HG03571 (cell line): ENCODE measurements around the gene IL17B.
A peak's percentile ranks its signal among the peaks of the same experiment; 100 is the strongest.

Source experiments
- ATAC-seq: cut with Tn5 transposase; IDR thresholded peaks from one replicate; pipeline ENCODE4 v1.9.1; 2021; ENCODE audit not compliant: unreplicated experiment

The IL17B gene

GRCh38 chr5:149363358-149363757, 15.7 kb downstream of the IL17B start:
- no peak for ATAC-seq

GRCh38 chr5:149362541-149362940, 16.6 kb downstream of the IL17B start:
- ATAC-seq: no peak

- ATAC-seq: no peak
Observed at GRCh38 chr5:149360272-149360671, 18.8 kb downstream of the IL17B start.

- no peak for ATAC-seq
Observed at GRCh38 chr5:149358868-149359495, 20.1 kb downstream of the IL17B start.

- peak; percentile 2 for ATAC-seq
Observed at GRCh38 chr5:149358294-149358651, 20.8 kb downstream of the IL17B start.

GRCh38 chr5:149357370-149358293, 21.5 kb downstream of the IL17B start, which contains the start of gene PCYOX1L:
Gene PCYOX1L (plus strand): TSS chr5:149358046. CDS start chr5:149358069, 23 bp downstream.
- ATAC-seq: peak; percentile 99

GRCh38 chr5:149356391-149356790, 22.7 kb downstream of the IL17B start:
- ATAC-seq: no peak

GRCh38 chr5:149355688-149356087, 23.4 kb downstream of the IL17B start:
- no peak for ATAC-seq

GRCh38 chr5:149353911-149354310, 25.2 kb downstream of the IL17B start:
- ATAC-seq: no peak

GRCh38 chr5:149352169-149352568, 26.9 kb downstream of the IL17B start:
- no peak for ATAC-seq

GRCh38 chr5:149349382-149349781, 29.7 kb downstream of the IL17B start:
- ATAC-seq: no peak

GRCh38 chr5:149348518-149348917, 30.6 kb downstream of the IL17B start:
- no peak for ATAC-seq

GRCh38 chr5:149345892-149346222, 33.2 kb downstream of the IL17B start:
- ATAC-seq: no peak

GRCh38 chr5:149345147-149345891, 33.8 kb downstream of the IL17B start, which contains the start of gene GRPEL2:
Gene GRPEL2 (plus strand): TSS chr5:149345499. CDS start chr5:149345540, 41 bp downstream.
- ATAC-seq: peak; percentile 96

- no peak for ATAC-seq
Observed at GRCh38 chr5:149344151-149344550, 34.9 kb downstream of the IL17B start.

GRCh38 chr5:149341876-149342275, 37.2 kb downstream of the IL17B start:
- no peak for ATAC-seq

GRCh38 chr5:149340920-149341319, 38.2 kb downstream of the IL17B start:
- no peak for ATAC-seq

GRCh38 chr5:149338364-149338763, 40.7 kb downstream of the IL17B start:
- ATAC-seq: no peak

- ATAC-seq: no peak
Observed at GRCh38 chr5:149337736-149338135, 41.4 kb downstream of the IL17B start.

GRCh38 chr5:149333711-149334443, 45.2 kb downstream of the IL17B start:
- no peak for ATAC-seq

GRCh38 chr5:149328177-149328576, 50.9 kb downstream of the IL17B start:
- no peak for ATAC-seq
